ENCODE results near the gene KATNAL2.

Gene KATNAL2, protein sequence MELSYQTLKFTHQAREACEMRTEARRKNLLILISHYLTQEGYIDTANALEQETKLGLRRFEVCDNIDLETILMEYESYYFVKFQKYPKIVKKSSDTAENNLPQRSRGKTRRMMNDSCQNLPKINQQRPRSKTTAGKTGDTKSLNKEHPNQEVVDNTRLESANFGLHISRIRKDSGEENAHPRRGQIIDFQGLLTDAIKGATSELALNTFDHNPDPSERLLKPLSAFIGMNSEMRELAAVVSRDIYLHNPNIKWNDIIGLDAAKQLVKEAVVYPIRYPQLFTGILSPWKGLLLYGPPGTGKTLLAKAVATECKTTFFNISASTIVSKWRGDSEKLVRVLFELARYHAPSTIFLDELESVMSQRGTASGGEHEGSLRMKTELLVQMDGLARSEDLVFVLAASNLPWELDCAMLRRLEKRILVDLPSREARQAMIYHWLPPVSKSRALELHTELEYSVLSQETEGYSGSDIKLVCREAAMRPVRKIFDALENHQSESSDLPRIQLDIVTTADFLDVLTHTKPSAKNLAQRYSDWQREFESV

DNA sequence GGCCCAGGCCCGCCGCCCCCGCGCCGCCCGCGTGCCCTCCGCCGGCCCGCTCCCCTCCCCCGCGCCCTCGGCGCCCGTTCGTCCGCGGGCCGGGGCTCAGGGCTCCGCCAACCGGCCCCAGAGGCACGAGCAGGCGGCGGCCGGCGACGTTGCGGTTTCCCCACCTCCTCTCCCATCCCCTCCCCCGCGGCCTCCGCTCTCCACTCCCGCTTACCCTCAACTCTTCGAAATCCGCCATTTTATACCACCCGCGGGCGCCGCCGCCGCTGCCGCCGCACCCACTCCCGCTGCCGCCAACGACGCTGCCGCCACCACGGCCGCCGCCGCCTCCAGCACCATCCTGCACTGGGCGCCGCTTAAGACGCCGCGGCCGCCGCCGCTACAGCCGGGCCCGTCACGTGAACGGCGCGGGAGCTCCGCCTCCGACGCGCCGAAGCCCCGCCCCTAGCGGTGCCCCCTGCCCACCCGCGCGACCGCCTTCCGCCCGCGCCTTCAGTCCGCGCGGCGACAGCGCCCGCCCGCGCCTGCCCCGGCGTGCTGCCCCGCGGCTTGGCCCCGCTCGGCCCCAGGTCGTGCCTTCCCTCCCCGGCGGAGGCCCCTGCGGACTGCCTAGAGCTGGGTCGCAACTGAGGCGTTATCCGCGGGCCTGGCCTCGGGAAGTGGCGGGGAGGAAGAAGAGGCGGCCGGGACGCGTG, at the start of gene KATNAL2, which contains the start of gene PIAS2:
Gene KATNAL2, plus strand, starts transcription at position 495 of the 695 bp plus-strand sequence. CDS start 29,271 bp downstream, outside the sequence.
Gene PIAS2, minus strand, starts transcription at position 400 of the 695 bp plus-strand sequence. Its CDS starts 162 bp downstream, at position 238.
- peak; percentile 68 for DNase-seq (ENCODE audit: low read depth)

DNA sequence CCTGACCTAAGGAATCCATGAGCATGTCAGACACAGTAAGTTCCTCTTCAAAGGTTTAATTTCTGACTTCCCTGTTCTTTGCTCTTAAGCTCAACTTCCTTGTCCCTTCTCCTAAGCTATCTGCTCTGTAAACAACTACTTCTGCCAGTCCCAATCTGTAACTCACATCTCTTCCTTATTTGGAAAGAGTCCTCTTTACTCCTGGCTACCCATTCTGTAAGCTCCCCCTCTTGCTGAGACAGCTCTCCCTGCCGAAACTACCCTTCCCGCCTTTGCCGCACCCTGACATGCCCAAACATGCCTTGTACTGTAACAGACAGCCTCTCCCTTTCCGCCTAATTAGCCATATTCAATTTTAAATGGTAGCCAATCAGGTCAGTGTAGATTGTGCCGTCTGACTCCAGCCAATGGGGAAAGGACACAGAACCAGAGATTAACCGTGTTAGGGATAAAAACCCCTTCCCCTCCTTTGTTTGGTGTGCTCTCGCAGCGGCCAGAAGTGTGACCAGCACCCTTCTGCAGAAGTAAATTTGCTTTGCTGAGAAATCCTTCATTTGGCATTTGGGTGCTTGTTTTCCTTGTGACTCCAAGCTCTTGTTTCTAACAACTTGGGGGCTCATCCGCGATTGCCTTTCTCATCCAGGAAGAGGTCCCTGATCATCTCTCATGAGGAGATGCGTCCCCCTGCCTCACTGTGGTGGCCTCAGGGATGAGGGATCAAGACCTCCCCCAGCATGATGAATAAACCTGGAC, 49.1 kb upstream of the KATNAL2 start:
- DNase-seq (ENCODE audit: low read depth), result no peak

DNA sequence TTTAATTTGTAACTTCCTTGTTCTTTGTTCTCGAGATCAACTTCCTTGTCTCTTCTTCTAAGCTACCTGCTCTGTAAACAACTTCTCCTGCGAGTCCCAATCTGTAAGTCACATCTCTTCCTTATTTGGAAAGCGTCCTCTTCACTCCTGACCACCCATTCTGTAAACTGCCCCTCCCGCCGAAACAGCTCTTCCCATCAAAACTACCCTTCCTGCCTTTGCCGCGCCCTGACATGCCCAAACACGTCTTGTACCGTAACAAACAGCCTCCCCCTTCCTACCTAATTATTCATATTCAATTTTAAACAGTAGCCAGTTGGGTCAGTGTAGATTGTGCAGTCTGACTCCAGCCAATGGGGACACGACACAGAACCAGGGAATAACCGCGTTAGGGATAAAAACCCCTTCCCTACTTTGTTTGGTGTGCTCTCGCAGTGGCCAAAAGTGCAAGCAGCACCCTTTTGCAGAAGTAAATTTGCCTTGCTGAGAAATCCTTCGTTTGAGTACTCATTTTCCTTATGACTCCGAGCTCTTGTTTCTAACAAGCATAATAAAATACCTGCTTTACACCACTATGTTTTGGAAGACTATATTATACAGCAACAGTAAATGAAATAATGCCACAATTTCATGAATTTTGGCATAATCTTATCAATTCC, 39.9 kb upstream of the KATNAL2 start:
- no peak for DNase-seq (ENCODE audit: low read depth)

DNA sequence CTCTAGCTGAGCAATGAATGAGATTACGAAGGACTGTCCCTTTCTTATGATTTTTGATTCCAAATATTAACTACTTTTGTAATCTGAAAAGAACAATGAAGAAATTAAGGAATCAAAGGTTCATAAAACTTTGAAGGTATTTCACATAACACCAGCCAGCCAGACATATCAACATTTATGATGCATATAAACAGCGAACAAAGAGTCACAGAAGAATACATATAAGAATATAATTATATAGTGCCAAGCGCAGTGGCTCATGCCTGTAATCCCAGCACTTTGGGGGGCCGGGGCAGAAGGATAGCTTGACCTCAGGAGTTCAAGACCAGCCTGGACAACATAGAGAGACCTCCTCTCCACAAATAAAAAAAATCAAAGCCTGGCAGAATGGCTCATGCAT, 34.2 kb upstream of the KATNAL2 start:
- no peak for DNase-seq (ENCODE audit: low read depth)

DNA sequence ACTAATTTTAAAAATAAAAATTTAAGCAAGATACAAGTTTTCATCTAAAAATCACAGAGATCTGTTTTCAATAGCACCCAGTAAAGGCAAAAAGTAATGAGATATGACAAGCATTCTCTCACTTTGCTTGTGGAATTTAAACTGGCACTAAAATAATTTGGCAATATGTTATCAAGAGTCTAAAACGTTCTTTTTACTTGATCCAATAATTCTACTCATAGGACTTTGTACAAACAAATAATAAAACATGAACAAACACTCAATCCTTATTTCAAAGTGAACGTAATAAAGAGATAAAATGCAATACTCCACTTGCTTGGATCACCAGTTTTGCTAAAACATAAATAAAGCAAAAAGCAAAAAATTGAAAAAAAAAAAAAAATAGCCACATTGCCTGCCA, 30.5 kb upstream of the KATNAL2 start:
- no peak for DNase-seq (ENCODE audit: low read depth)

DNA sequence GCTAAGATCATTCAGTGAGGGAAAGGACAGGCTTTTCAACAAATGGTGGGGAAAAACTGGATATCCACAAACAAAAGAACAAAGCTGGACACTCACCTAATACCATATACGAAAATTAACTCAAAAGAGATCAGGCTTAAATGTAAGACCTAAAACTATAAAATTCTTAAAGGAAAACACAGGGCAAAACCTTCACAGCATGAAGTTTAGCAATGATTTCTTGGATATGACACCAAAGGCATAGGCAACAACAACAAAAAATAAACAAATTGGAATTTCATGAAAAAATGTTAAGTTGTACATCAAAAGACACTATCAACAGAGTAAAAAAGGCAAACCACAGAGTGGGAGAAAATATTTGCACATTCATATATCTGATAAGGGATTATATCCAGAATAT, 28.4 kb upstream of the KATNAL2 start:
- no peak for DNase-seq (ENCODE audit: low read depth)

DNA sequence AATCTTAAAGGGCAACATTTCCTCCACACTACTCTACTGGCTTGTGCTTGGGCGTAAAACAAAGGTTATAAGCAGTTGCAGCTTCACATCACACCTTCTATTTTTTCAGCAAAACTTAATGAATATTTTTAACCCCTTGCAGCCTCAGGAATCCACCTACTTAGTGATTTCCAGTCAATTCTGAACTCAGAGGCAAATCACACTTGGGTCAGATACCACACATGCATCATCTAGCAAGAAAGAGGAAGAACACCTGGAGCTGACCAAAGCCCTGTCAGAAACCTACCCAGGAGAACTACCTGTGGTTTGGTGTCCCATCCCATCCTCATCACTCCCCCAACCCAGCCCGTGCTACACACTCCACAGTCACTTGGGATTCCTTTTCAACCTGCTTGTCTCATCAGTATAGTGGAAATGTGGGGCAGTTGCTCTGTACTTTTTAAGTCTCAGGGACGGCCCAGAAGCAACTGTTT, 25.6 kb upstream of the KATNAL2 start:
- no peak for DNase-seq (ENCODE audit: low read depth)

DNA sequence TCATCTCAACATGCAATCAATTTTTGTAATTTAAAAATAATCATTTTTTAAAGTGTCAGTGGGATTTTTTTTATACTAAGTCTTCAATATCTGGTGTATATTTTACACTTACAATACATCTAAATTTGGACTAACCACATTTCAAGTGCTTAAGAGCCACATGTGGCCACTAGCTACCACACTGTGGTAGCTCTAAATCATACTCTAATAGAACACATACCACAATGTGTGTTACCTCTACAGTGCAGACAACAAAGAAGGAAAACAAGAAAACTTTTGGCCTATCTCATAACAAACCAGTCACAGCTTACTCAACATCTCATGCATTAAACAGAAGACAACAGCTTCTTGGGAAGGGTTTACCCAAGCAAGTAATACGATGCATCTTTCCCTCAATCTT, 24.6 kb upstream of the KATNAL2 start:
- DNase-seq (ENCODE audit: low read depth), result no peak

DNA sequence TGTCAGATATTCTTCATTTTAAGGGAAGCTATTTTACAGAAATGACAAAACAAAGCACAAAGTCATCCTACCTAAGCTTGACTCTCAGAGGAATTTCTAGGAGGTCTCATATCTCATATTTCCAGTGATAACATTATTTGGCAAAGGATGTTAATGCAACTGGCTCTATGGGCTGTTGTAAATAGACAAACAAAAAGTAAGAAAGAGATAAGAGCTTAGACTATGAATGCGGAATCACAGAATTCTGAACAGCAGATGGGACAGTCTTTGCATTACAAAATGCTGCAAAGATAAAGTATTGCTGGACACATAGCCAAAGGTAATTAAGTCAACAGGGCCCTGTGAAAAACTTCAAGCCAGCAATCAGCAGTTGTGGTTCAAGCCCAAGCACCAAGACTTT, 24.0 kb upstream of the KATNAL2 start:
- no peak for DNase-seq (ENCODE audit: low read depth)

DNA sequence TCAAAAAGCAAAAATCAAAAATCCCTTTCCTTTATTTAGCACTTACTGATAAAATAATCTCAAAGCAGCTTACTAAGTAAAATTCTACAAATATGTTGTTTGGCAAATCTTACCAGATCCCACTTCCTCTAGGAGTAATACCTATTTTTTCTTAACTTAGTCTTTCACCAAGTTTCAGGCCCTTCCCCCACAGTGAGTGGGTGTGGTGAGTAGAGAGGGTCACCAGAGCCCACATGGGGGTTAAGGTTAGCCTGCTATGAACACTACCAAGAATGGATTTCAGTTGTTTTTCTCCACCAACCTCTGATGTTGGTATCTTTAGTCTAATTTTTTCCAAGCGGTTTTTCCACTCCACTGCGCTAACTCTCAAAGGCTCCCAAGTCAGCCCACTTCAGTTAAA, 23.3 kb upstream of the KATNAL2 start:
- no peak for DNase-seq (ENCODE audit: low read depth)

DNA sequence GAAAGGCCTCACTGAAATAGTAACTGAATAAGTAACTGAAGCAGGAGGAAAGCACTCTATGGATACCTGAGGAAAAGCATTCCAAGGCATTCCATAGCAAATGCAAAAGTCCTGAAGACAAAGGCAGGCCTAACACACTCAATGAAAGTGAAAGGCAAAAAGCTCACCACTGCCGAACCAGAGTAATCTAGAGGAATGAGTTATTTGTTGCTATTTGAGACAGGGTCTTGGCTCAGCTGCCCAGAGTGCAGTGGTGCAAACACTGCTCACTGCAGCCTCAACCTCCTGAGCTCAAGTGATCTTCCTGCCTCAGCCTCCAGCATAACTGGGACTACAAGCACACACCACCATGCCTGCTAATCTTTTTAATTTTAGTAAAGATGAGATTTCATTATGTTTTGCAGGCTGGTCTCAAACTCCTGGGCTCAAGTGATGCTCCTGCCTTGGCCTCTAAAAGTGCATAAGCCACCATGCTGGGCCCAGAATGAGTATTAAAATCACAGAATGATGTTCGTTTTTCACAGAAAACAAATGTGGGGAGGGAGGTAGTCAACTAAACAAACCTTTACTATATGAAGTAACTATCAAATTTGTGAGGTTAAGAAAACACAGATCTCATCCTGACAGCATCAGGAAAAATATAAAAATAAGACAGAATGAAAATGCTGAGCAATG, 18.0 kb upstream of the KATNAL2 start:
- no peak for DNase-seq (ENCODE audit: low read depth)

DNA sequence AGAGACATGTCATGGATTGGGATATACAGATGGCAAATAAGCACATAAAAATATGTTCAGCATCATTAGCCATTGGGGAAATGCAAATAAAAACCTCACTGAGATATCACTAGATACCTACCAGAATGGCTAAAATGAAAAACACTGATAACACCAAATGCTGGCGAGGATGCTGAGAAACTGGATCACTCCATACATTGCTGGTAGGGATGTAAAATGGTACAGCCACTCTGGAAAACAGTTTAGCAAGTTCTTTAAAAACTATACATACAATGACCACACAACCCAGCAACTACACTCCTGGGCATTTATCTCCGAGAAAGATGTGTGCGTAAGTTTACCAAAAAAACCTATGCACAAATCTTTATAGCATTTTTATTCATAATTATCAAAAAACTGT, 14.0 kb upstream of the KATNAL2 start:
- no peak for DNase-seq (ENCODE audit: low read depth)

DNA sequence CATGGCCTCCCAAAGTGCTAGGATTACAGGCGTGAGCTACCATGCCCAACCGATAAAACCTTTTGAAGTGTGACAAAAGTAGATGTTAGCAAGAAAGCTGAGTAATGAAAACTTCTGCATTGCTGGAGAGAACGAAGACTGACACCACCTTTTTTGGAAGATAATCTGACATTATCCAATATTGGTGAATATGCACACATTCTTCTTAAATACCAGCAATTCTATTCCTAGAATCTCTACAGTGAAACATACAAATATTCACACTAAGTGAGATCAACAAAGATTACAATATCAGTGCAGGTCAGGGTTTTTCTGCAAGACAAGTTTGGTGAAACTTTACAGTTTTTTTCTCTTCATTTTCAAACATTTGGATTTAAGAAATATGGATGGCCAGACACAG, 7.9 kb upstream of the KATNAL2 start:
- no peak for DNase-seq (ENCODE audit: low read depth)

DNA sequence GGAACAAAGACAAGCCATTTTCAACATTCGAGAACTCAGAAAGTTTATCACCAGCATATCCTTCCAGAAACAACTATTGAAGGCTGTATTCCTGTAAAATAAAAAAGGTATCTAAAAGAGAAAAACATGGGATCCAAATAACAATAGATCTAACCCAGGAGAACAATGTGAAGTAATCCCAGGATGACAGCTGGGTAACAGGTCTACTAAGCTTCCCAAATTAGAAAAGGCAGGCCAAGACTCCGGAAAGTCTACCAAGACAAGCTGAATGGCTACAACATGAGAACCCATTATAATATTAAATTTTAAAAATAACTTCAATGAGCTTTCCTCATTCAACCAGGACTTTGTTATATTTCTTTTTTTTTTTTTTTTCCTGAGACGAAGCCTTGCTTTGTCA, 6.5 kb upstream of the KATNAL2 start:
- no peak for DNase-seq (ENCODE audit: low read depth)

DNA sequence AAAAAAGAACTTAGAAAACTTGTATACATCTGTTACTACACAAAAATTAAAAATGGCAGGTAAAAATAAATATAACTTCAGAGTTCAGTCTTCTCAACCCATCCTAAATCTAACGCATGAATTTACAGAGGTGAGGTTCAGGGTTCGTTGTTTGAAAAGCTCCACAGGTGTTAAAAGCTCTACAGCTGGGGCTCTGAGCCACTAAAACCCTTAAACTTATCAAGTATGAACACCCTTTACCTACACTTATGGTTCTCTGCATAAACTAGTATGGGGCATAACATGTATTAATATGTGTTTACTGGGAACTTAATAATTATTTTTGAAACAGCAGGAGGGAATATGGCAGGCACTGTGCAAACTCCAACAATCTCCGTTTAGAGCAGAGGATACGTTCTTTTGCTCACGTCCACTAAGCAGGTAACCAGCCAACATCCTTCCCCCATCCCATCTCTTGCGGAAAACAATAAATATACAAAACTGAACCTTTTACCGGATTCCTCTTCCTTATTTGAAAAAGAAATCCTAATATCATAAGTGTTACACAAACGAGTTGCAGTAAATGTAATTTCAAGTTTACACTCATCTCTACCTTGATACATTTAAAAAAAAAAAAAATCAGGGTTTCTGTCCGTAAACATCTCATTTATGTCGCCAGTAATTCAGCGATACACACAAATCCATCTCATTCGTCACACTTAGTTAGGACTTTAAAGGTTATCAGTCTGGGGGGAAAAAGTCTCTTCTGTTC, 1.4 kb upstream of the KATNAL2 start:
- DNase-seq (ENCODE audit: low read depth), result no peak

DNA sequence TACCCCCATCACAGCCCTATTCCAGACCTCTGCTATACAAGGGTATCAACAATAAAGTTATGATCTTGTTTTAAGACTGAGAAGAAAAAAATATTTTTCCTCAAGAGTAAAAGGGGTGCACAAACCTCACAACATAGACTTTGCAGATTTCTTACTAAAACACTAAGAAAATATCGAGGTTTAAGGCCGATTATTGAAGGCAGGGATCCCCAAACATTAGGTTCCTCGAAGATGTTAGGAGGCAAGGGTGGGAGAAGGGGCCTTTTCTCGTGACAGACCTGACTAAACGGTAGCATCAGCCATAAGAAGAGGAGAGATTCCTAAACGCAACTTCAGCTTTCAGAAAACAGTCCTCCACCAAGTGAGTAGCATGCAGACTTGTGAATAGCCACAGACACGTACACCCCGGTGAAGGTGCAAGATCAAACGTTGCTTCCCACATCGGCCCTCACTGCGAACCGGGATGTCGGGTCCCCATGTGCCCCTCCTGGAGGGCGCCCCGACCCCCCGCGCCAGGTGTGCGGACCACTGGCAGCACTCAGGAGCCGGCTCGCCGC, 773 bp upstream of the KATNAL2 start:
- no peak for DNase-seq (ENCODE audit: low read depth)

DNA sequence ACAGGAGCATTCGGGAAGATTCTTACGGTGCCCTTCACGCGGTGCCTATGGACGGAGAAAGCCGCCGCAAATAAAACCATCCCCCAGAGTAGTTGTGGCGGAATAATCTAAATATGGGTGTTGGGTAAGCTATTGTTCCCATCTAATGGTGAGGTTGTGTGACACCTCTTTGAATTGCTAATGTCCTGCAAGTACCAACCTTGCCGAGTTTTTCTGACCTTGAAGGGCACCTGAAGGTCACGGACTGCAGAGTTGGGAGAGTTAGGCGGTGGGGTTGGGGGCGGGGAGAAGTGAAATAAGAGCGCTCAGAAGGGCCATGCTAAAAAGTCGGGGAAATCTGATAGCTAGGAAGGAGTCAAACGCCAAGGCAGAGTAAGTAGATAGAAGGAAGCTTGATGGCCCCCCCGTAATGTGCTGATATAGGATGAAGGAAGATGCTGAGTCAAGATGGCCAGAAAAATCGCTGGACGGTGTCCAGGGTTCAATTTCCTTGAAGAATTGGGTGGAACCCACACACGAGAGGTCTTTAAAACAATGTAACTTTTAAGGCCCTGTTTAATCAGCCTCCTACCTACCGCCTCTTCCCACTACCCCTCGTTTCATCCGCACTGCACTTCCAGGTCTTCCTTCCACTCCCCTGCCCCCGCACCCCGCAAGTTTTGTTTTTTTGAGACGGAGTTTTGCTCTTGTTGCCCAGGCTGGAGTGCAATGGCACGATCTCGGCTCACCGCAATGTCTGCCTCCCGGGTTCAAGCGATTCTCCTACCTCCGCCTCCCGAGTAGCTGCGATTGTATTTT, 600 bp downstream of the KATNAL2 start:
- no peak for DNase-seq (ENCODE audit: low read depth)

DNA sequence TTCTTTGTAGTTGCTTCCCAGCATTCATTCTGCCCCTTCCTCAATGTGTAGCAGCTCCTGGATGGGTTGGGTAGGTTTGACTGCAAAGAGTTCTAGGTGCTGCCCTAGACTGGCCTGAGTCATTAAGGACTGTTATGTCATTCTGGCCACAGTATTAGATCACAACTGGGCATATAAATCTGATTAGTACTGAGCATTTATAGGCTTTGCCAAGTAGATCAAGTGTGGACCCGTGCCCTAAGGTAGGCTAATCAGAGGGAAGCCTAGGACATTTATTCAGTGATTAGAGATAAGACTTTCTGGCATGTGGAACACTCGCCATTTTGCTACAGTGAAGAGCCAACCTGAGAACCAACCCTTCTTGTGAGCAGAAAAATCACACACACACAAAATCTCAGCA, 2.7 kb downstream of the KATNAL2 start:
- no peak for DNase-seq (ENCODE audit: low read depth)

DNA sequence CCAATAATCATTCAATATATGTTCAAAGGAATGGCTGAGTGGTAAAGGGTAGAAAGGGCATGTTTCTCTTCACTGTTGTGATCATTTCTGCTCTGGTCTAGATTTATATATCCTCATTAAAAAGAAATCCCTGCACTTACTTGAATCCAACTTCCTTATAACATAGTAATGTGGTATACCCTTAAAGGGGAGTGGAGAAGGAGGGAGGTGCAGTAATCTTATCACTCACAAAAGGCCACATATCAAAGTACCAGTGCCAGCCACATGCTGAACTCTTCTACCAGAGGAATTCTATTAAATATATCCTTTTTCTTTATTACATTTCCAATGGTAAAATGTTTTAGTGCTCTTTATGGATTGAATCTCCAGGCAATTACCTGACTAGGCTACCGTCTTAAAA, 3.3 kb downstream of the KATNAL2 start:
- DNase-seq (ENCODE audit: low read depth), result no peak

Data from activated T-cell treated with anti-CD3 and anti-CD28 coated beads for 24 hours (primary cell).